GM12801 (cell line): Measurements from ENCODE around the gene EAF1.

Source experiments
- TF ChIP-seq, protein P1 (sequence below): IDR thresholded peaks from one replicate; pipeline ENCODE4 v1.5.1; 2011; ENCODE audit warnings: control low read depth; ENCODE audit not compliant: insufficient read length; ENCODE audit errors: extremely low read depth

The EAF1 gene

DNA sequence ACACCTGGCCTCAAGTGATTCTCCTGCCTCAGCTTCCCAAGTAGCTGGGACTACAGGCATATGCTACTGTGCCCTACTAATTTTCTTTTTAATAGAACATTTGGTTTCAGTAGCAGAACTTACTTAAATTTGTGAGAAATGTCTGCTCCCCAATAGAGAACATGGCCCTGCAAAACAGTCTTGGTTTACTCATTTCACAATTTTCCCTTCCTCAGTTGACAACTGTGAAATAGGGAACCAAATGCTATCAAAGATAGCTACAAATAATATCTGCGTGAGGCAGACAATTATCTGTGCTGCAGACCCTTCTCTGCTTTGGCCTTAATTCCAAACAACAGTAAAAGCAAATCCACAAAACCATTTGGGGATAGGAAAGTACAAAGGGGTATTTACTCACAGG lies 22.6 kb upstream of the EAF1 start:
- TF ChIP-seq, protein P1, sequence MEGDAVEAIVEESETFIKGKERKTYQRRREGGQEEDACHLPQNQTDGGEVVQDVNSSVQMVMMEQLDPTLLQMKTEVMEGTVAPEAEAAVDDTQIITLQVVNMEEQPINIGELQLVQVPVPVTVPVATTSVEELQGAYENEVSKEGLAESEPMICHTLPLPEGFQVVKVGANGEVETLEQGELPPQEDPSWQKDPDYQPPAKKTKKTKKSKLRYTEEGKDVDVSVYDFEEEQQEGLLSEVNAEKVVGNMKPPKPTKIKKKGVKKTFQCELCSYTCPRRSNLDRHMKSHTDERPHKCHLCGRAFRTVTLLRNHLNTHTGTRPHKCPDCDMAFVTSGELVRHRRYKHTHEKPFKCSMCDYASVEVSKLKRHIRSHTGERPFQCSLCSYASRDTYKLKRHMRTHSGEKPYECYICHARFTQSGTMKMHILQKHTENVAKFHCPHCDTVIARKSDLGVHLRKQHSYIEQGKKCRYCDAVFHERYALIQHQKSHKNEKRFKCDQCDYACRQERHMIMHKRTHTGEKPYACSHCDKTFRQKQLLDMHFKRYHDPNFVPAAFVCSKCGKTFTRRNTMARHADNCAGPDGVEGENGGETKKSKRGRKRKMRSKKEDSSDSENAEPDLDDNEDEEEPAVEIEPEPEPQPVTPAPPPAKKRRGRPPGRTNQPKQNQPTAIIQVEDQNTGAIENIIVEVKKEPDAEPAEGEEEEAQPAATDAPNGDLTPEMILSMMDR: no peak

GRCh38 chr3:15405448-15406050 lies 21.8 kb upstream of the EAF1 start:
- TF ChIP-seq, protein P1: no peak

DNA sequence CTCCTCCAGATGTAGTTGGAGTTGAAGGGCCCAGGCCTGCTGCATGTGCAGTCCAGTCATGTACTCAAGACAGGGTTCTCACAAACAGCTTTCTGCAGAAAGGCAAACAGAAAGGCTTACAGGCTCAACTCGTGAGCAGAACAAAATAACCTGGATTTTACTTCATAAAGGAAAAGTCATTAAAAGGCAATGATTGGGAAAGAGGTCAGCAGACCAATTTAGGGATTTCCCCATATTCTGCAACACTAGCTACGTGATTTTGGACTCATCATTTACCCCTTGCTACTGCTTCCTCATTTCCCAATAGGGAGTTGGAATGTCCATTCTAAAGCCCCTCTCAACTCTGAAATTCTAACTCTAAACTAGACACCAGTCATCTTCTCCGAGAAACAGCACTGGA lies 18.2 kb upstream of the EAF1 start:
- TF ChIP-seq, protein P1: no peak

- TF ChIP-seq, protein P1: no peak
Measured at GRCh38 chr3:15409774-15410173, 17.6 kb upstream of the EAF1 start.

DNA sequence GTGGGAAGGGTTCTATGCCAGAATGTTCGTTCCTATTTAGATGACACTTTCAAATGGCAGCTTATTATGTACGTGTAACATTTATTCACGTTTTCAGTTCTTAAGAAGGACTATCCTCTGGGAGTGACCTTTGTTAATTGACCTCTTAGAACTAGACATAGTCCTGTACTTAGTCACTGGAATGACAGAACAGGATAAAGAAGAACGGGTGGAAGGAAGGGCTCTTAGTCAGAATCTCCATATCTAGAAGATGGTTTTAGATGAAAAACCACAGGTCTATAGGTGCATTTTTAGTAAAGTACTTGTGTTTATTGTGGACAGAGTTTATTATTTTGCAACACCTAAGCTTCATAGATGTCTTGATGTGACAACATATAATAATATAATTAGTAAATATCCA lies 6.5 kb upstream of the EAF1 start:
- TF ChIP-seq, protein P1: no peak

GRCh38 chr3:15426579-15427118 lies 749 bp upstream of the EAF1 start:
- TF ChIP-seq, protein P1: no peak

DNA sequence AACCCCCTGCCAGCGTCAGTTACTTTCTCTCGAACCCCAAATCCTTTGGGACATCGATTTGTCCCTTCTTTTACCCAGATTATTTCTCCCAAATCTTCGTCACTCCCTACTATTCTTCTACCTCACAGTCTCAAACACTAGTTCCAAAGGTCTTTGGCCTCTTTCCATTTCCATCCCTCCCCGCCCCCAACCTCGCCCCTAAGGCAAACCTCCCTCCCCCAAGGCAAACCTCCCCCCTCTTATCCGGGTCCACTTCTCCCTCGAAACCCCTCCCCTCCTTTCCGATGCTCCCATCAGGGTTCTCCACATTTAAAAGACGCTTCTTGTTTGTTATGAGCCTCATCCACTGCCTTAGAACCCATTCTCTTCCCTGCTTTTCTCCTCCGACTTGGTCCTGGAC lies 583 bp downstream of the EAF1 start:
- TF ChIP-seq, protein P1: no peak

DNA sequence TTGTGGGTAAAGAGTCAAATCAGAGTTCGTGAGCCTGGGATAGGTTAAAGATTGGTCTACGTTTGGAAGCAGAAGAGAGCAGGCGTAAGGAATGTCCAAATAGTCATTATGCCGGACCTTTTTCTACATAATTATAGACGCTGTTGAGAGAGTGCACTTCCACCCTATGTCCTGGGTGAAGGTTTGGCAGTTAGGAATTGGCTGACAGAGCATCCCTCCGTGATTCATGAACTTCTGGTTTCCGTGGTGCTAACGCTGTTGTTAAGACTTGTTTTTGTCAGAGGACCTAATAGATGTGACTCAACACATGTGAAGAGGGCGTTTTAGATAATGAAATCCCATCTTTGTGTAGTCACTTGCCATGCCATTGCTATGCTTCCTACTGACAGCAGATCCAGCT lies 1.1 kb downstream of the EAF1 start:
- TF ChIP-seq, protein P1: no peak
